ENCODE measurements around the gene CRB2. TPM values are rescaled to one million over a fixed set of nuclear protein-coding genes. Genes with fewer than 3 reads are reported as not detected.

CRB2 gene
- total RNA-seq, 1 donor from 2014 or later: 61.1 TPM

GRCh38 chr9:123341816-123342215, 14.2 kb upstream of the CRB2 start:
- Mint-ChIP-seq H3K27me3 (no peaks in the 10 kb centered on the region), H3K4me1 (ENCODE audit: unreplicated experiment) (peaks cover 41% of the 10 kb centered on the region), H3K4me3 (no peak overlapping the region), H3K9me3 (no peaks in the 10 kb centered on the region), H3K27ac (no peak overlapping the region), H3K36me3 (no peaks in the 10 kb centered on the region)
- no peak for DNase-seq (ENCODE audit: extremely low spot score, unreplicated experiment)
- TF ChIP-seq, protein P1, sequence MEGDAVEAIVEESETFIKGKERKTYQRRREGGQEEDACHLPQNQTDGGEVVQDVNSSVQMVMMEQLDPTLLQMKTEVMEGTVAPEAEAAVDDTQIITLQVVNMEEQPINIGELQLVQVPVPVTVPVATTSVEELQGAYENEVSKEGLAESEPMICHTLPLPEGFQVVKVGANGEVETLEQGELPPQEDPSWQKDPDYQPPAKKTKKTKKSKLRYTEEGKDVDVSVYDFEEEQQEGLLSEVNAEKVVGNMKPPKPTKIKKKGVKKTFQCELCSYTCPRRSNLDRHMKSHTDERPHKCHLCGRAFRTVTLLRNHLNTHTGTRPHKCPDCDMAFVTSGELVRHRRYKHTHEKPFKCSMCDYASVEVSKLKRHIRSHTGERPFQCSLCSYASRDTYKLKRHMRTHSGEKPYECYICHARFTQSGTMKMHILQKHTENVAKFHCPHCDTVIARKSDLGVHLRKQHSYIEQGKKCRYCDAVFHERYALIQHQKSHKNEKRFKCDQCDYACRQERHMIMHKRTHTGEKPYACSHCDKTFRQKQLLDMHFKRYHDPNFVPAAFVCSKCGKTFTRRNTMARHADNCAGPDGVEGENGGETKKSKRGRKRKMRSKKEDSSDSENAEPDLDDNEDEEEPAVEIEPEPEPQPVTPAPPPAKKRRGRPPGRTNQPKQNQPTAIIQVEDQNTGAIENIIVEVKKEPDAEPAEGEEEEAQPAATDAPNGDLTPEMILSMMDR (conservative IDR thresholded peaks at IDR 0.05): no peak

- no peaks in the 10 kb centered on the region for H3K9me3 Mint-ChIP-seq
- no peaks in the 10 kb centered on the region for H3K27me3 Mint-ChIP-seq
- H3K36me3 Mint-ChIP-seq: no peaks in the 10 kb centered on the region
- TF ChIP-seq, protein P1 (conservative IDR thresholded peaks at IDR 0.05): no peak
- no peak overlapping the region for H3K4me3 Mint-ChIP-seq
- peaks cover 41% of the 10 kb centered on the region for H3K4me1 Mint-ChIP-seq (ENCODE audit: unreplicated experiment)
- DNase-seq (ENCODE audit: extremely low spot score, unreplicated experiment): no peak
- H3K27ac Mint-ChIP-seq: no peak overlapping the region
Observed at GRCh38 chr9:123342247-123342646, 13.8 kb upstream of the CRB2 start.

DNA sequence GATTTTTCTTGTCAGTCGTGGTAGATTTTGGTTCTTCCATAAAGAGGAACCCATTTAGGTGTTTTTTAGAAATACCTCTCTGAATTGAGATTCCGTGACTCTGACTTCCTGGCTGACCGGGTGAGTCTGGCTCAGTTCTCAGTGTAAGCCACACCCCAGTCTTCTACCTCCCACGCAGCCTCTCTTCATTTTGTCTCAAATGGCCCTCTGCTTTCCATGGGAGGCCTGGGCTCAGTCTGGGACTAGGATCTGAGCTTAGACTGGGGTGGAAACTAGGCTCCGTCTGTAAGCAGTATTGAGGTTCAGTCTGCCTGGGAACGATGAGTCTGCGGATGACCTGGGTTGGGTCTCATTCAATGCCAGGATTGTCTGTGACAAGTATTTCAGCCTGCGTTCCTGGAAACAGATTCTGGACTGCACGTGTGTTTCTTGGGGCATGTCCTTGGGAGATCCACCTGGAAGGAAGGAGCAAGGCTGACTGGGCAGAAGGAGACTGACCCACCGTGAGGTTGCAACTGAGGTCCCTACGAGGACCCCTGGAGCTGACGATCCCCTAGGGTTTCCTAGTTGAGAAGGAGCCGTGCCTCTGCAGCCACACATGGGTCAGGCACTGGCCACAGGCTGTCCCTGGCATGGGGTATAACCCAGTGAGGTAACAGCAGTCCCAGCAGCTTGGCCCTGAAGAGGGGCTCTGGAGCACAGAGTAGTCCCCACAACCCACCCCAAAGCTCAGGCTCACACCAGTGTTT, 12.4 kb upstream of the CRB2 start:
- Mint-ChIP-seq H3K36me3 (no peaks in the 10 kb centered on the region), H3K4me1 (ENCODE audit: unreplicated experiment) (peaks cover 41% of the 10 kb centered on the region), H3K27ac (no peak overlapping the region), H3K27me3 (no peaks in the 10 kb centered on the region), H3K9me3 (no peaks in the 10 kb centered on the region), H3K4me3 (no peak overlapping the region)
- no peak for DNase-seq (ENCODE audit: extremely low spot score, unreplicated experiment)
- TF ChIP-seq, protein P1 (conservative IDR thresholded peaks at IDR 0.05): no peak

GRCh38 chr9:123344192-123344949, 11.6 kb upstream of the CRB2 start:
- no peaks in the 10 kb centered on the region for H3K36me3 Mint-ChIP-seq
- no peak for DNase-seq (ENCODE audit: extremely low spot score, unreplicated experiment)
- H3K27ac Mint-ChIP-seq: no peak overlapping the region
- no peaks in the 10 kb centered on the region for H3K9me3 Mint-ChIP-seq
- TF ChIP-seq, protein P1 (conservative IDR thresholded peaks at IDR 0.05): no peak
- peaks cover 36% of the 10 kb centered on the region for H3K4me1 Mint-ChIP-seq (ENCODE audit: unreplicated experiment)
- no peaks in the 10 kb centered on the region for H3K27me3 Mint-ChIP-seq
- H3K4me3 Mint-ChIP-seq: no peak overlapping the region

GRCh38 chr9:123345567-123345955, 10.4 kb upstream of the CRB2 start:
- Mint-ChIP-seq H3K4me3 (no peak overlapping the region), H3K36me3 (no peaks in the 10 kb centered on the region), H3K4me1 (ENCODE audit: unreplicated experiment) (peaks cover 26% of the 10 kb centered on the region), H3K27me3 (peaks cover 9% of the 10 kb centered on the region), H3K9me3 (no peaks in the 10 kb centered on the region), H3K27ac (peak overlapping the region; percentile 10)
- TF ChIP-seq, protein P1 (conservative IDR thresholded peaks at IDR 0.05): no peak
- DNase-seq (ENCODE audit: extremely low spot score, unreplicated experiment): no peak
